IMR-90 (cell line): ENCODE data around the gene CETP. TPM values are rescaled to one million over a fixed set of nuclear protein-coding genes. Genes with fewer than 3 reads are reported as not detected.

ENCODE experiments used
- ATAC-seq: fragments of 200-7000 bp; cut with Tn5 transposase; 2 replicates; pipeline ENCODE4 v1.9.1; 2020; ENCODE audit warnings: low read depth, mild to moderate bottlenecking, moderate library complexity
- BruUV-seq: library from RNA; stranded (reverse); fragments of 400-500 nt; replicated peaks from 2 replicates; lab custom pipeline; 2021; lab: Mats Ljungman, UMichigan
- CTCF ChIA-PET: fragments of 300-600 bp; formaldehyde crosslinking; extraction: SDS; loops from one replicate; lab custom pipeline; 2021; ENCODE audit warnings: antibody characterized with exemption; lab: Yijun Ruan, JAX
- POLR2A ChIA-PET: fragments of 300-600 bp; sonication (Branson Sonifier 250); formaldehyde crosslinking; loops from one replicate; lab custom pipeline; 2022; ENCODE audit warnings: antibody characterized with exemption; ENCODE audit not compliant: unreplicated experiment; lab: Charles Lee
- DNase-seq: peaks from one replicate; pipeline ENCODE4 v3.0.0; 2013
- H2AFZ ChIP-seq: replicated peaks from 2 replicates; pipeline ENCODE3; 2013; ENCODE audit warnings: low read length, mild to moderate bottlenecking; ENCODE audit not compliant: poor library complexity
- H2AK5ac ChIP-seq: 2 replicates; pipeline ENCODE4 v1.6.1; 2013; ENCODE audit warnings: low read depth, low read length, inconsistent platforms
- H2AK9ac ChIP-seq: replicated peaks from 2 replicates; pipeline ENCODE3; 2013; ENCODE audit warnings: mild to moderate bottlenecking, low read depth, low read length, moderate library complexity; ENCODE audit not compliant: poor library complexity
- H2BK120ac ChIP-seq: 2 replicates; pipeline ENCODE4 v1.6.1; 2013; ENCODE audit warnings: low read depth, low read length, inconsistent platforms
- H2BK15ac ChIP-seq: 3 replicates; pipeline ENCODE4 v1.6.1; 2013; ENCODE audit warnings: low read depth, low read length, inconsistent platforms
- H2BK20ac ChIP-seq: 2 replicates; pipeline ENCODE4 v1.6.1; 2013; ENCODE audit warnings: low read depth, mild to moderate bottlenecking, inconsistent platforms, low read length, moderate library complexity
- H2BK5ac ChIP-seq: 2 replicates; pipeline ENCODE4 v1.6.1; 2013; ENCODE audit warnings: mild to moderate bottlenecking, low read depth, low read length, inconsistent platforms; ENCODE audit not compliant: poor library complexity, severe bottlenecking
- H3K14ac ChIP-seq: replicated peaks from 2 replicates; pipeline ENCODE4 v1.6.1; 2013; ENCODE audit warnings: low read depth, low read length, inconsistent platforms
- H3K18ac ChIP-seq: 2 replicates; pipeline ENCODE4 v1.6.1; 2013; ENCODE audit warnings: low read depth, low read length, control low read depth
- H3K23ac ChIP-seq: 2 replicates; pipeline ENCODE4 v1.6.1; 2013; ENCODE audit warnings: low read depth, low read length, inconsistent platforms
- H3K27ac ChIP-seq: 2 replicates; pipeline ENCODE4 v1.5.1; 2013; ENCODE audit warnings: mild to moderate bottlenecking, control low read depth, low read length; ENCODE audit not compliant: insufficient read depth
- H3K27me3 ChIP-seq: 2 replicates; pipeline ENCODE4 v1.6.1; 2013; ENCODE audit warnings: low read length; ENCODE audit not compliant: control insufficient read depth, insufficient read depth
- H3K36me3 ChIP-seq: 2 replicates; pipeline ENCODE4 v1.6.1; 2013; ENCODE audit warnings: low read length, mixed read lengths; ENCODE audit not compliant: control insufficient read depth, insufficient read depth
- H3K4ac ChIP-seq: 2 replicates; pipeline ENCODE4 v1.6.1; 2013; ENCODE audit warnings: low read depth, low read length, inconsistent platforms
- H3K4me1 ChIP-seq: 2 replicates; pipeline ENCODE4 v1.6.1; 2013; ENCODE audit warnings: low read length, mixed read lengths; ENCODE audit not compliant: control insufficient read depth, insufficient read depth
- H3K4me2 ChIP-seq: 2 replicates; pipeline ENCODE4 v1.6.1; 2013; ENCODE audit warnings: low read depth, mild to moderate bottlenecking, control low read depth, low read length, moderate library complexity
- H3K4me3 ChIP-seq: 2 replicates; pipeline ENCODE4 v1.5.1; 2013; ENCODE audit warnings: low read depth, mild to moderate bottlenecking, control low read depth, low read length, moderate library complexity; ENCODE audit not compliant: insufficient read depth
- H3K56ac ChIP-seq: 2 replicates; pipeline ENCODE4 v1.6.1; 2013; ENCODE audit warnings: low read length, inconsistent platforms; ENCODE audit not compliant: insufficient read depth; ENCODE audit errors: extremely low read depth
- H3K79me1 ChIP-seq, 2 experiments: 2 replicates each; pipeline ENCODE4 v1.6.1; 2013; ENCODE audit warnings: low read length in 2 of 2, inconsistent platforms in 1 of 2, low read depth in 1 of 2
- H3K9ac ChIP-seq: 2 replicates; pipeline ENCODE4 v1.6.1; 2013; ENCODE audit warnings: low read depth, low read length, control low read depth
- H3K9me1 ChIP-seq: 2 replicates; pipeline ENCODE4 v1.6.1; 2013; ENCODE audit warnings: low read length, inconsistent platforms; ENCODE audit not compliant: insufficient read depth
- H3K9me3 ChIP-seq: 2 replicates; pipeline ENCODE4 v1.6.1; 2013; ENCODE audit warnings: low read length; ENCODE audit not compliant: control insufficient read depth, insufficient read depth
- H4K20me1 ChIP-seq: 2 replicates; pipeline ENCODE4 v1.6.1; 2013; ENCODE audit warnings: low read length, inconsistent platforms; ENCODE audit not compliant: insufficient read depth
- H4K5ac ChIP-seq: 2 replicates; pipeline ENCODE4 v1.6.1; 2013; ENCODE audit warnings: mild to moderate bottlenecking, low read depth, low read length, control low read depth
- H4K8ac ChIP-seq, 2 experiments: 2 replicates each; pipeline ENCODE4 v1.6.1; 2013; ENCODE audit warnings: low read depth in 2 of 2, low read length in 2 of 2, control low read depth in 1 of 2, inconsistent platforms in 1 of 2
- H4K91ac ChIP-seq: 2 replicates; pipeline ENCODE4 v1.6.1; 2013; ENCODE audit warnings: low read depth, low read length, inconsistent platforms; ENCODE audit not compliant: insufficient read depth
- MAFK ChIP-seq: IDR thresholded peaks from 2 replicates; pipeline ENCODE4 v1.6.1; 2012; ENCODE audit warnings: low read depth, low read length, improper control_type of control experiment
- POLR2A ChIP-seq: IDR thresholded peaks from 2 replicates; pipeline ENCODE4 v1.6.1; 2012; ENCODE audit warnings: mild to moderate bottlenecking, low read depth, low read length
- WGBS, 2 experiments: methylation state at CpG; one replicate each; pipeline versions ENCODE4 v1.1.5 to v1.1.7; 2013; ENCODE audit warnings: missing lambda C conversion rate in 2 of 2; ENCODE audit not compliant: insufficient read length in 1 of 2; ENCODE audit errors: extremely low coverage in 2 of 2; 5-methylcytosine and 5-hydroxymethylcytosine counted together
- dilution Hi-C: fragments of 300-500 bp; cut with HindIII; formaldehyde crosslinking; loops from one replicate; pipeline ENCODE4 v1.14.3; 2018; ENCODE audit warnings: low sequenced_read_pairs; ENCODE audit not compliant: unreplicated experiment
- in situ Hi-C: fragments of 300-500 bp; cut with MboI; formaldehyde crosslinking; loops from 3 replicates; pipeline ENCODE4 v1.14.3; 2019; ENCODE audit warnings: low sequenced_read_pairs, inconsistent platforms, mixed read lengths
- intact Hi-C: fragments of 100-400 bp; cut with micrococcal nuclease; formaldehyde crosslinking; loops from 2 replicates; pipeline ENCODE4 v1.10.0; 2022
- polyA plus RNA-seq, 3 experiments: library from polyadenylated mRNA; depleted of rRNA; stranded (reverse); fragments of >200 nt; gene quantifications; 2 replicates each; pipeline ENCODE4 v1.2.3, GENCODE V29; 2012; ENCODE audit warnings: low replicate concordance in 1 of 3
- total RNA-seq: library from RNA; depleted of rRNA; stranded (reverse); fragments of >200 nt; gene quantifications from 2 replicates; pipeline ENCODE4 v1.2.3, GENCODE V29; 2012

The CETP gene
- total and polyA plus RNA-seq, 2 of the 4 experiments (the other 2 are of a cell fraction): not detected

DNA sequence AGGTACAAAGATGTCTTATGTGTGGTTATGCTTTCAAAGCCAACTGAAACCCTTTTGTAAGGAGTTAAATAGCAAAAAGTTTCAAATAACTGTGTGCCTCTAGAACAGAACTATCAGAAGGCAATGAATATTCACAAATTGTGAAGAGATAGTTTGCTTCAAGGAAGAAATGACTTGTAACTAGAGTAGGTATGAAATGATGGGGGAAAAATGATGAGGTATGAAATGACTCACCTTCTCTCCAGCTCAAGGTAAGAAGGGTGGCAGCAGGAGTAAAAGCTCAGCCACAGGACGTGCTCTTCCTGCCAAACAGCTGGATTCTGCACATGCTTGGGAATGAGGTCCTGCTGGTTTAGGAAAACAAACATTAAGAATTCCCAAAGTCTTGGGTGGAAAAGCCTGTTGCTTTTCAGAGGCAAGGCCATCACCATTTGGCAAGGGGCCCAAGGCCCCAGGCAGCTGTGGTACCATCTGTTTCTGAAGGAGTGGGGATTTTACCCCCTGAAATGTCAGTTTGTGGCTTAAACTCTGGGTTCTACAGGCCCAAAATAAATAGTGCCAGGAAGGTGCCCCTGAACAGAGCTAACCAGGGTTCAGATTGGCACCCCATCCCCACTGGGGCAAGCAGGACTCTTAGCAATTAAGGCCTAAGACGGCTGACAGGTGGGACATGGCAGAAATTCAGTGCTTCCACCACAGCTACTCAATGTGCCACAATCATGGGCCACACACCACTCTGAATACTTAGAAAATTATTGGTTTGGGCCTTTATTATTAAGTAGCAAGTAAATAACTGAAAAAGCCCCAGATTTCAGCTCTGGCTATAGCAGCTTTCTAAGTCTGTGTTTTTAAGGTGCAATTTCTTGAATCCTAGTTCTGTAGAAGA, 16.6 kb upstream of the CETP start:
- H3K56ac ChIP-seq: no peak overlapping the region
- in situ Hi-C loops: no loop called here
- no peak overlapping the region for H2BK120ac ChIP-seq
- H3K9me1 ChIP-seq: peaks cover 9% of the 10 kb centered on the region; the same call in 1 of the 2 replicates
- H3K4me3 ChIP-seq: no peak overlapping the region
- DNase-seq (peak; percentile 69), ATAC-seq (peak; percentile 9; the same call in 1 of the 2 replicates)
- H3K4me2 ChIP-seq: no peak overlapping the region
- H3K79me1 ChIP-seq: peaks cover 8 to 31% of the 10 kb centered on the region in 2 experiments
- peaks cover 38% of the 10 kb centered on the region for H3K36me3 ChIP-seq
- no peak overlapping the region for H3K14ac ChIP-seq
- H3K9ac ChIP-seq: no peak overlapping the region
- H2BK15ac ChIP-seq: no peak overlapping the region
- peak overlapping the region; percentile 42 for H2AK9ac ChIP-seq
- no peak overlapping the region for H3K4ac ChIP-seq
- TF ChIP-seq MAFK: no peak
- peak; percentile 52 for TF ChIP-seq POLR2A
- POLR2A ChIA-PET: interaction anchor here (0.6 kb wide), 1 partner anchor 130 kb away, joined by 4 read pairs; no protein-coding TSS in a partner anchor
- 22% methylated on average over 1 of the region's 2 CpGs; no CpG with 5 or more reads in 1 of the 2 experiments for WGBS, 2 experiments
- no peak overlapping the region for H2BK20ac ChIP-seq
- H3K27me3 ChIP-seq: no peaks in the 10 kb centered on the region
- dilution Hi-C loops: no loop called here
- H3K18ac ChIP-seq: no peak overlapping the region
- H4K5ac ChIP-seq: no peak overlapping the region
- H2AFZ ChIP-seq: no peak overlapping the region
- no peak overlapping the region for H4K91ac ChIP-seq
- H3K23ac ChIP-seq: no peak overlapping the region
- CTCF ChIA-PET: no interaction called here
- peak overlapping the region in 1 of 2 experiments; percentile 15; a peak in 1 of 4 replicates for H4K8ac ChIP-seq
- peak overlapping the region; percentile 27; the same call in 1 of the 2 replicates for H3K27ac ChIP-seq
- intact Hi-C loops: no loop called here
- H4K20me1 ChIP-seq: peaks cover 59% of the 10 kb centered on the region; the same call in 1 of the 2 replicates
- H3K9me3 ChIP-seq: no peaks in the 10 kb centered on the region
- H2AK5ac ChIP-seq: no peak overlapping the region
- no TSS peak for BruUV-seq
- H2BK5ac ChIP-seq: peak overlapping the region; percentile 13
- peaks cover 6% of the 10 kb centered on the region for H3K4me1 ChIP-seq
